ENCODE data around the gene NETO2. TPM values are rescaled to one million over a fixed set of nuclear protein-coding genes. Genes with fewer than 3 reads are reported as not detected.

Gene NETO2
- total and polyA plus RNA-seq, 9 of the 15 experiments (the other 6 are each of a cell fraction or from before 2014, with no cell fraction given), result 4.1 to 37.0 (median 22.2) TPM

DNA sequence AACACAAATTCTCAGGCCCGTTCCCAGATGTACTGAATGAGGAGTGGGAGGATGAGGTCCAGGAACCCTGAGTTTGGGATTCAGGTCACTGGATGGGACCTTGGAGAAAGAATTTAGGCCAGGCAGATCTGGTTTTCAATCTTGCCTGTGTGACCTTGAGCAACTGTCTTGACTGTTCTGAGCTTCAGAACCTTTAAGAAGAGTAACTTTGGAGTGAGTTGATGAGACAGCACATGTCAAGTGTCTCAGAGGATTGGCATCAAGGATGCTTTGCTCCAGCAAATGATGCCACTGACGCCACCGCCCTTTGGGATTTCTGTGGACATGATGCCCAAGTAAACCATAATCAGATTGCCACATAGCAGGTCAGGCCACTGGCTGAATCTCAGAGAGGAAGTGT lies 114.0 kb downstream of the NETO2 start (continued):
- TF ChIP-seq, protein P1, sequence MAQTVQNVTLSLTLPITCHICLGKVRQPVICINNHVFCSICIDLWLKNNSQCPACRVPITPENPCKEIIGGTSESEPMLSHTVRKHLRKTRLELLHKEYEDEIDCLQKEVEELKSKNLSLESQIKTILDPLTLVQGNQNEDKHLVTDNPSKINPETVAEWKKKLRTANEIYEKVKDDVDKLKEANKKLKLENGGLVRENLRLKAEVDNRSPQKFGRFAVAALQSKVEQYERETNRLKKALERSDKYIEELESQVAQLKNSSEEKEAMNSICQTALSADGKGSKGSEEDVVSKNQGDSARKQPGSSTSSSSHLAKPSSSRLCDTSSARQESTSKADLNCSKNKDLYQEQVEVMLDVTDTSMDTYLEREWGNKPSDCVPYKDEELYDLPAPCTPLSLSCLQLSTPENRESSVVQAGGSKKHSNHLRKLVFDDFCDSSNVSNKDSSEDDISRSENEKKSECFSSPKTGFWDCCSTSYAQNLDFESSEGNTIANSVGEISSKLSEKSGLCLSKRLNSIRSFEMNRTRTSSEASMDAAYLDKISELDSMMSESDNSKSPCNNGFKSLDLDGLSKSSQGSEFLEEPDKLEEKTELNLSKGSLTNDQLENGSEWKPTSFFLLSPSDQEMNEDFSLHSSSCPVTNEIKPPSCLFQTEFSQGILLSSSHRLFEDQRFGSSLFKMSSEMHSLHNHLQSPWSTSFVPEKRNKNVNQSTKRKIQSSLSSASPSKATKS (CRISPR knock-in tag; IDR thresholded peaks at IDR 0.05), result no peak
- 0 out of 4 replicates have a peak, but pooled peaks of 1 of the 2 experiments have one; percentile 4 for TF ChIP-seq RCOR1 (IDR thresholded peaks at IDR 0.05; ENCODE audit: borderline replicate concordance in 1 of 2, low read depth in 2 of 2, low read length in 2 of 2)
- TF ChIP-seq DNMT1 (IDR thresholded peaks at IDR 0.05), result no peak
- TF ChIP-seq ZNF431 (CRISPR knock-in tag; IDR thresholded peaks at IDR 0.05), result no peak
- no peak for TF ChIP-seq GATAD2A (IDR thresholded peaks at IDR 0.05)
- TF ChIP-seq HDAC8 (tag; IDR thresholded peaks at IDR 0.05), result no peak
- no peak for TF ChIP-seq KLF6 (CRISPR knock-in tag; IDR thresholded peaks at IDR 0.05; ENCODE audit: borderline replicate concordance)
- peak; percentile 8 to 47; a peak in 2 of 4 replicates for TF ChIP-seq KDM1A (IDR thresholded peaks at IDR 0.05)
- TF ChIP-seq ATF7 (IDR thresholded peaks at IDR 0.05), result no peak
- TF ChIP-seq RBM25 (IDR thresholded peaks at IDR 0.05; ENCODE audit: low read depth, low read length, severe bottlenecking), result peak; percentile 52
- TF ChIP-seq, protein P2, sequence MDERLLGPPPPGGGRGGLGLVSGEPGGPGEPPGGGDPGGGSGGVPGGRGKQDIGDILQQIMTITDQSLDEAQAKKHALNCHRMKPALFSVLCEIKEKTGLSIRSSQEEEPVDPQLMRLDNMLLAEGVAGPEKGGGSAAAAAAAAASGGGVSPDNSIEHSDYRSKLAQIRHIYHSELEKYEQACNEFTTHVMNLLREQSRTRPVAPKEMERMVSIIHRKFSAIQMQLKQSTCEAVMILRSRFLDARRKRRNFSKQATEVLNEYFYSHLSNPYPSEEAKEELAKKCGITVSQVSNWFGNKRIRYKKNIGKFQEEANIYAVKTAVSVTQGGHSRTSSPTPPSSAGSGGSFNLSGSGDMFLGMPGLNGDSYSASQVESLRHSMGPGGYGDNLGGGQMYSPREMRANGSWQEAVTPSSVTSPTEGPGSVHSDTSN (CRISPR knock-in tag; IDR thresholded peaks at IDR 0.05; ENCODE audit: low read depth), result no peak
- TF ChIP-seq, protein P2 (tag; conservative IDR thresholded peaks at IDR 0.05; ENCODE audit: low read depth), result no peak
- peak; percentile 52; the same call in 1 of the 2 replicates for TF ChIP-seq BCOR (IDR thresholded peaks at IDR 0.05)
- no peak for TF ChIP-seq KDM2B (CRISPR knock-in tag; IDR thresholded peaks at IDR 0.05)
- no peak for TF ChIP-seq ZNF133 (CRISPR knock-in tag; IDR thresholded peaks at IDR 0.05)
- no peak for TF ChIP-seq TAF7 (tag; IDR thresholded peaks at IDR 0.05)
- TF ChIP-seq, protein P3, sequence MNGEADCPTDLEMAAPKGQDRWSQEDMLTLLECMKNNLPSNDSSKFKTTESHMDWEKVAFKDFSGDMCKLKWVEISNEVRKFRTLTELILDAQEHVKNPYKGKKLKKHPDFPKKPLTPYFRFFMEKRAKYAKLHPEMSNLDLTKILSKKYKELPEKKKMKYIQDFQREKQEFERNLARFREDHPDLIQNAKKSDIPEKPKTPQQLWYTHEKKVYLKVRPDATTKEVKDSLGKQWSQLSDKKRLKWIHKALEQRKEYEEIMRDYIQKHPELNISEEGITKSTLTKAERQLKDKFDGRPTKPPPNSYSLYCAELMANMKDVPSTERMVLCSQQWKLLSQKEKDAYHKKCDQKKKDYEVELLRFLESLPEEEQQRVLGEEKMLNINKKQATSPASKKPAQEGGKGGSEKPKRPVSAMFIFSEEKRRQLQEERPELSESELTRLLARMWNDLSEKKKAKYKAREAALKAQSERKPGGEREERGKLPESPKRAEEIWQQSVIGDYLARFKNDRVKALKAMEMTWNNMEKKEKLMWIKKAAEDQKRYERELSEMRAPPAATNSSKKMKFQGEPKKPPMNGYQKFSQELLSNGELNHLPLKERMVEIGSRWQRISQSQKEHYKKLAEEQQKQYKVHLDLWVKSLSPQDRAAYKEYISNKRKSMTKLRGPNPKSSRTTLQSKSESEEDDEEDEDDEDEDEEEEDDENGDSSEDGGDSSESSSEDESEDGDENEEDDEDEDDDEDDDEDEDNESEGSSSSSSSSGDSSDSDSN (IDR thresholded peaks at IDR 0.05; ENCODE audit: borderline replicate concordance in 1 of 2, low read depth in 2 of 2, low read length in 2 of 2), result no peak
- peak; percentile 43; the same call in 1 of the 2 replicates for TF ChIP-seq SPI1 (IDR thresholded peaks at IDR 0.05; ENCODE audit: borderline replicate concordance, low read depth, low read length)
- no peak for TF ChIP-seq ZNF224 (CRISPR knock-in tag; IDR thresholded peaks at IDR 0.05)
- peak; percentile 62 for TF ChIP-seq ZFP36 (IDR thresholded peaks at IDR 0.05; ENCODE audit: low read depth, low read length, partially characterized antibody)
